Measurements from ENCODE around the gene SOX5.

Gene SOX5

GRCh38 chr12:23815810-23816209 is 133.7 kb downstream of the SOX5 start:
- H3K36me3 ChIP-seq (ENCODE audit: insufficient read depth, low read length): no peaks in the 10 kb centered on the region
- no peak overlapping the region for H3K4me3 ChIP-seq (ENCODE audit: low read length, poor library complexity, severe bottlenecking)
- H3K4me2 ChIP-seq (ENCODE audit: low read depth, low read length, poor library complexity, severe bottlenecking): no peak overlapping the region
- H3K9me3 ChIP-seq (ENCODE audit: insufficient read depth, low read depth, low read length): no peaks in the 10 kb centered on the region
- H3K9me2 ChIP-seq (replicated peaks; ENCODE audit: low read depth, low read length): no peaks in the 10 kb centered on the region
- H3K9ac ChIP-seq (ENCODE audit: low read depth, low read length, poor library complexity, severe bottlenecking): no peak overlapping the region
- H3K4me1 ChIP-seq (ENCODE audit: insufficient read depth, low read length, poor library complexity, severe bottlenecking): no peaks in the 10 kb centered on the region
- H3F3A ChIP-seq (ENCODE audit: low read depth): no peaks in the 10 kb centered on the region; the same call in 1 of the 2 replicates
- H3K79me2 ChIP-seq (ENCODE audit: insufficient read depth, low read length): no peaks in the 10 kb centered on the region
- no peak overlapping the region for H2AFZ ChIP-seq (ENCODE audit: low read length)
- H4K20me1 ChIP-seq (ENCODE audit: insufficient read depth, low read length, poor library complexity, severe bottlenecking): no peaks in the 10 kb centered on the region
- no peaks in the 10 kb centered on the region for H3K27me3 ChIP-seq (ENCODE audit: insufficient read depth, low read length, poor library complexity, severe bottlenecking)
- TF ChIP-seq CTCF (conservative IDR thresholded peaks at IDR 0.05; ENCODE audit: low read length): no peak
- no peak for TF ChIP-seq EZH2phosphoT487 (IDR thresholded peaks at IDR 0.05; ENCODE audit: borderline replicate concordance)

GRCh38 chr12:23813206-23813605 is 136.3 kb downstream of the SOX5 start:
- H2AFZ ChIP-seq (ENCODE audit: low read length): no peak overlapping the region

GRCh38 chr12:23810329-23810902 is 139.1 kb downstream of the SOX5 start:
- Histone ChIP-seq H3K79me2 (ENCODE audit: insufficient read depth, low read length) (no peaks in the 10 kb centered on the region), H2AFZ (ENCODE audit: low read length) (no peak overlapping the region), H3K9me2 (replicated peaks; ENCODE audit: low read depth, low read length) (no peaks in the 10 kb centered on the region), H3K4me3 (ENCODE audit: low read length, poor library complexity, severe bottlenecking) (no peak overlapping the region), H4K20me1 (ENCODE audit: insufficient read depth, low read length, poor library complexity, severe bottlenecking) (no peaks in the 10 kb centered on the region), H3K36me3 (ENCODE audit: insufficient read depth, low read length) (no peaks in the 10 kb centered on the region), H3K27me3 (ENCODE audit: insufficient read depth, low read length, poor library complexity, severe bottlenecking) (no peaks in the 10 kb centered on the region), H3K9ac (ENCODE audit: low read depth, low read length, poor library complexity, severe bottlenecking) (no peak overlapping the region), H3K9me3 (ENCODE audit: insufficient read depth, low read depth, low read length) (no peaks in the 10 kb centered on the region), H3F3A (ENCODE audit: low read depth) (no peaks in the 10 kb centered on the region), H3K4me2 (ENCODE audit: low read depth, low read length, poor library complexity, severe bottlenecking) (no peak overlapping the region), H3K4me1 (ENCODE audit: insufficient read depth, low read length, poor library complexity, severe bottlenecking) (no peaks in the 10 kb centered on the region)
- no peak for TF ChIP-seq EZH2phosphoT487 (IDR thresholded peaks at IDR 0.05; ENCODE audit: borderline replicate concordance)
- TF ChIP-seq CTCF (conservative IDR thresholded peaks at IDR 0.05; ENCODE audit: low read length): no peak

More at GRCh38 chr12:23813206-23813605, 136.3 kb downstream of the SOX5 start:
- H3K4me3 ChIP-seq (ENCODE audit: low read length, poor library complexity, severe bottlenecking): no peak overlapping the region
- H3F3A ChIP-seq (ENCODE audit: low read depth): no peaks in the 10 kb centered on the region; the same call in 1 of the 2 replicates
- no peaks in the 10 kb centered on the region for H3K4me1 ChIP-seq (ENCODE audit: insufficient read depth, low read length, poor library complexity, severe bottlenecking)
- no peaks in the 10 kb centered on the region for H3K79me2 ChIP-seq (ENCODE audit: insufficient read depth, low read length)
- no peaks in the 10 kb centered on the region for H4K20me1 ChIP-seq (ENCODE audit: insufficient read depth, low read length, poor library complexity, severe bottlenecking)
- H3K9me3 ChIP-seq (ENCODE audit: insufficient read depth, low read depth, low read length): no peaks in the 10 kb centered on the region
- no peak overlapping the region for H3K9ac ChIP-seq (ENCODE audit: low read depth, low read length, poor library complexity, severe bottlenecking)
- H3K36me3 ChIP-seq (ENCODE audit: insufficient read depth, low read length): no peaks in the 10 kb centered on the region
- no peak overlapping the region for H3K4me2 ChIP-seq (ENCODE audit: low read depth, low read length, poor library complexity, severe bottlenecking)
- H3K27me3 ChIP-seq (ENCODE audit: insufficient read depth, low read length, poor library complexity, severe bottlenecking): no peaks in the 10 kb centered on the region
- TF ChIP-seq EZH2phosphoT487 (IDR thresholded peaks at IDR 0.05; ENCODE audit: borderline replicate concordance) (no peak), CTCF (conservative IDR thresholded peaks at IDR 0.05; ENCODE audit: low read length) (no peak)
- no peaks in the 10 kb centered on the region for H3K9me2 ChIP-seq (replicated peaks; ENCODE audit: low read depth, low read length)
